HepG2 (cell line): ENCODE results near the gene DAAM1. TPM values are rescaled to one million over a fixed set of nuclear protein-coding genes. Genes with fewer than 3 reads are reported as not detected.

Source experiments
- CCDC6 ChIP-seq: sonication (generic); formaldehyde crosslinking; IDR thresholded peaks from 2 replicates; pipeline ENCODE4 v1.8.1; 2022; ENCODE audit warnings: mild to moderate bottlenecking, missing genetic modification reagents, moderate library complexity
- CEBPG ChIP-seq: IDR thresholded peaks from 2 replicates; pipeline ENCODE4 v1.6.1; 2016
- EP300 ChIP-seq, 3 experiments: sonication (generic) in 1 of 3; formaldehyde crosslinking in 1 of 3; IDR thresholded peaks; 2 replicates each; pipeline versions ENCODE4 v1.5.1 to v1.6.1; 2011 to 2020; ENCODE audit warnings: low read depth in 2 of 3, low read length in 2 of 3, borderline replicate concordance in 1 of 3, improper control_type of control experiment in 1 of 3, mild to moderate bottlenecking in 1 of 3, missing genetic modification reagents in 1 of 3, moderate library complexity in 1 of 3
- ERF ChIP-seq: IDR thresholded peaks from 2 replicates; pipeline ENCODE4 v1.6.1; 2018; ENCODE audit warnings: missing biosample characterization, missing genetic modification reagents
- ESRRA ChIP-seq: sonication (generic); formaldehyde crosslinking; IDR thresholded peaks from 2 replicates; pipeline ENCODE4 v1.5.1; 2020; ENCODE audit warnings: mild to moderate bottlenecking, low read depth, missing genetic modification reagents
- FOXA1 ChIP-seq, 2 experiments: fragments of 450-650 bp in 1 of 2; sonication (generic) in 1 of 2; formaldehyde crosslinking in 1 of 2; IDR thresholded peaks; 2 replicates each; pipeline versions ENCODE4 v1.4.0 to v1.6.1; 2016 to 2020; ENCODE audit warnings: missing genetic modification reagents in 1 of 2
- GLI4 ChIP-seq: sonication (generic); formaldehyde crosslinking; IDR thresholded peaks from 2 replicates; pipeline ENCODE4 v1.5.1; 2020; ENCODE audit warnings: missing genetic modification reagents, mild to moderate bottlenecking, moderate library complexity, borderline replicate concordance
- GTF2F1 ChIP-seq: fragments of 150-350 bp; IDR thresholded peaks from 2 replicates; pipeline ENCODE4 v1.6.1; 2014; ENCODE audit warnings: low read length
- MAFG ChIP-seq: sonication (generic); formaldehyde crosslinking; IDR thresholded peaks from 2 replicates; pipeline ENCODE4 v1.5.1; 2020; ENCODE audit warnings: mild to moderate bottlenecking, missing genetic modification reagents
- MED8 ChIP-seq: sonication (generic); formaldehyde crosslinking; IDR thresholded peaks from 2 replicates; pipeline ENCODE4 v1.8.1; 2023; ENCODE audit warnings: mild to moderate bottlenecking, missing genetic modification reagents; ENCODE audit not compliant: insufficient replicate concordance
- MEIS1 ChIP-seq: sonication (generic); formaldehyde crosslinking; IDR thresholded peaks from 2 replicates; pipeline ENCODE4 v1.9.0; 2021; ENCODE audit warnings: mild to moderate bottlenecking, missing genetic modification reagents, moderate library complexity, borderline replicate concordance
- PCBP2 ChIP-seq: fragments of 200-400 bp; formaldehyde crosslinking; optimal IDR thresholded peaks from 2 replicates; pipeline ENCODE3; 2018; ENCODE audit warnings: low read length, low read depth; ENCODE audit not compliant: poor library complexity, severe bottlenecking
- SOX5 ChIP-seq: IDR thresholded peaks from 2 replicates; pipeline ENCODE4 v1.6.1; 2016; ENCODE audit warnings: borderline replicate concordance
- ZFP1 ChIP-seq: IDR thresholded peaks from 2 replicates; pipeline ENCODE4 v1.6.1; 2016
- ZNF124 ChIP-seq: sonication (generic); formaldehyde crosslinking; IDR thresholded peaks from 2 replicates; pipeline ENCODE4 v1.4.0; 2020; ENCODE audit warnings: missing genetic modification reagents
- ZNF136 ChIP-seq: sonication (generic); formaldehyde crosslinking; IDR thresholded peaks from 2 replicates; pipeline ENCODE4 v1.8.1; 2022; ENCODE audit warnings: low read depth, mild to moderate bottlenecking, moderate library complexity, missing genetic modification reagents
- ZNF138 ChIP-seq: sonication (generic); formaldehyde crosslinking; IDR thresholded peaks from 2 replicates; pipeline ENCODE4 v1.5.0; 2020; ENCODE audit warnings: mild to moderate bottlenecking, low read depth, missing genetic modification reagents
- ZNF207 ChIP-seq: fragments of 450-650 bp; IDR thresholded peaks from 2 replicates; pipeline ENCODE4 v1.6.1; 2016; ENCODE audit warnings: antibody characterized with exemption, borderline replicate concordance
- ZNF225 ChIP-seq: sonication (generic); formaldehyde crosslinking; IDR thresholded peaks from 2 replicates; pipeline ENCODE4 v1.4.0; 2020; ENCODE audit warnings: mild to moderate bottlenecking, missing genetic modification reagents
- ZNF235 ChIP-seq: sonication (generic); formaldehyde crosslinking; IDR thresholded peaks from 2 replicates; pipeline ENCODE4 v1.8.1; 2023; ENCODE audit warnings: mild to moderate bottlenecking, missing genetic modification reagents, borderline replicate concordance
- ZNF335 ChIP-seq: sonication (generic); formaldehyde crosslinking; IDR thresholded peaks from 2 replicates; pipeline ENCODE4 v1.4.0; 2020; ENCODE audit warnings: missing genetic modification reagents
- ZNF33B ChIP-seq: sonication (generic); formaldehyde crosslinking; IDR thresholded peaks from 2 replicates; pipeline ENCODE4 v1.5.1; 2020; ENCODE audit warnings: mild to moderate bottlenecking, missing genetic modification reagents
- ZNF746 ChIP-seq: sonication (generic); formaldehyde crosslinking; IDR thresholded peaks from 2 replicates; pipeline ENCODE4 v1.8.0; 2022; ENCODE audit warnings: mild to moderate bottlenecking, missing genetic modification reagents
- ZNF747 ChIP-seq: sonication (generic); formaldehyde crosslinking; IDR thresholded peaks from 2 replicates; pipeline ENCODE4 v1.8.1; 2023; ENCODE audit warnings: missing genetic modification reagents, mild to moderate bottlenecking, borderline replicate concordance
- ZNF781 ChIP-seq: sonication (generic); formaldehyde crosslinking; IDR thresholded peaks from 2 replicates; pipeline ENCODE4 v1.5.1; 2020; ENCODE audit warnings: borderline replicate concordance, mild to moderate bottlenecking, missing genetic modification reagents; ENCODE audit errors: not compliant biosample characterization
- ZNF891 ChIP-seq: sonication (generic); formaldehyde crosslinking; IDR thresholded peaks from 2 replicates; pipeline ENCODE4 v1.5.0; 2020; ENCODE audit warnings: mild to moderate bottlenecking, missing genetic modification reagents
- polyA plus RNA-seq, 8 experiments: library from polyadenylated mRNA; depleted of rRNA in 3 of 8; stranded (reverse) in 7 of 8; unstranded in 1 of 8; fragments of >200 nt; fragmentation: Illumina TruSeq in 4 of 8; extraction: Trizol in 4 of 8; gene quantifications; 2 replicates each; pipeline versions ENCODE4 v1.2.1 to v1.2.3, GENCODE V29; 2011 to 2016; ENCODE audit warnings: low read depth in 4 of 8, missing spikeins in 1 of 8, mixed read lengths in 1 of 8; ENCODE audit not compliant: insufficient read depth in 1 of 8
- total RNA-seq, 5 experiments: library from RNA; depleted of rRNA; stranded (reverse); fragments of >200 nt; fragmentation: Illumina TruSeq; extraction: Trizol; gene quantifications; 2 replicates each; pipeline ENCODE4 v1.2.3, GENCODE V29; 2016; ENCODE audit warnings: low read depth in 1 of 5
- TF ChIP-seq, protein P1 (sequence below): sonication (generic); formaldehyde crosslinking; IDR thresholded peaks from 2 replicates; pipeline ENCODE4 v1.4.0; 2020; ENCODE audit warnings: missing genetic modification reagents
- TF ChIP-seq, protein P2 (sequence below): IDR thresholded peaks from 2 replicates; pipeline ENCODE4 v1.6.1; 2016; ENCODE audit warnings: missing biosample characterization, missing genetic modification reagents, low read depth

The DAAM1 gene
- total and polyA plus RNA-seq, 2 of the 13 experiments (the other 11 are each of a cell fraction or from before 2014, with no cell fraction given) = 10.9 to 24.5 TPM

DNA sequence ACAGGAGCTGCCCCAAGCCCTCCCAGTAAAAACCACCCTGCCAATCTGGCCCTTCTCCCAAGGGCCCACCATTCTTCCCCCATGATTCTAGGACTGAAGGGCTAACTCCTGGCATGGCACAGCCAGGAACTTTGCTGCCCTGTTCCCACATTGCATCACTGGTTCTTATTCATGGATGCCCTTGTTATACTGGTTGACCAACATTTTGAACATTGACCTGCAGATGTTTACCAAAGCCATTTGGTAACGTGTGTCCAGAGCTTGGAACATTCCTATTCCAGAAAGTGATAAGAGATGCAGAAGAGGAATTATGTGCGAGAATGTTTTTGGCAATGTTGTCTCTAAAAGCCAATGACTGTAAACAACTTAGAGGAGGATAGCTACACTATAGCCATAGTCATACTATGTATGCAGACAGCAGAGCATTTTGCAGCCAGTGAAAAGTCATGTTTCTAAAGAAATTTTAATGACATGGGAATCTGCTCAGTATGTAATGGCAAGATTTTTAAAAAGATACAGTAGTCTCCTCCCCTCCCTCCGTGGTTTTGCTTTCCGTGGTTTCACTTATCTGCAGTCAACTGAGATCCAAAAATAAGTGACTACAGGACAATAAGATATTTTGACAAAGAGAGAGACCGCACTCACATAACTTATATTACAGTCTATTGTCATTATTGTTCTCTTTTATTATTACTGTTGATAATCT, 108.8 kb downstream of the DAAM1 start (continued):
- no peak for TF ChIP-seq MEIS1
- TF ChIP-seq CCDC6 (CRISPR knock-in tag) = no peak
- TF ChIP-seq EP300 (IDR thresholded peaks at IDR 0.05; ENCODE audit: low read depth in 2 of 2, low read length in 2 of 2) = peak; percentile 61 to 89; a peak in 3 of 4 replicates
- peak; percentile 84 for TF ChIP-seq EP300 (CRISPR knock-in tag; IDR thresholded peaks at IDR 0.05; ENCODE audit: borderline replicate concordance)
- no peak for TF ChIP-seq ZNF225
- TF ChIP-seq CEBPG (CRISPR knock-in tag) = peak; percentile 97
- no peak for TF ChIP-seq GTF2F1
- TF ChIP-seq ERF (CRISPR knock-in tag) = 0 out of 2 replicates have a peak, but pooled peaks have one; percentile 18
- TF ChIP-seq, protein P1, sequence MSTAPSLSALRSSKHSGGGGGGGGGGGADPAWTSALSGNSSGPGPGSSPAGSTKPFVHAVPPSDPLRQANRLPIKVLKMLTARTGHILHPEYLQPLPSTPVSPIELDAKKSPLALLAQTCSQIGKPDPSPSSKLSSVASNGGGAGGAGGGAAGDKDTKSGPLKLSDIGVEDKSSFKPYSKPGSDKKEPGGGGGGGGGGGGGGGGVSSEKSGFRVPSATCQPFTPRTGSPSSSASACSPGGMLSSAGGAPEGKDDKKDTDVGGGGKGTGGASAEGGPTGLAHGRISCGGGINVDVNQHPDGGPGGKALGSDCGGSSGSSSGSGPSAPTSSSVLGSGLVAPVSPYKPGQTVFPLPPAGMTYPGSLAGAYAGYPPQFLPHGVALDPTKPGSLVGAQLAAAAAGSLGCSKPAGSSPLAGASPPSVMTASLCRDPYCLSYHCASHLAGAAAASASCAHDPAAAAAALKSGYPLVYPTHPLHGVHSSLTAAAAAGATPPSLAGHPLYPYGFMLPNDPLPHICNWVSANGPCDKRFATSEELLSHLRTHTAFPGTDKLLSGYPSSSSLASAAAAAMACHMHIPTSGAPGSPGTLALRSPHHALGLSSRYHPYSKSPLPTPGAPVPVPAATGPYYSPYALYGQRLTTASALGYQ (CRISPR knock-in tag) = no peak
- TF ChIP-seq, protein P2, sequence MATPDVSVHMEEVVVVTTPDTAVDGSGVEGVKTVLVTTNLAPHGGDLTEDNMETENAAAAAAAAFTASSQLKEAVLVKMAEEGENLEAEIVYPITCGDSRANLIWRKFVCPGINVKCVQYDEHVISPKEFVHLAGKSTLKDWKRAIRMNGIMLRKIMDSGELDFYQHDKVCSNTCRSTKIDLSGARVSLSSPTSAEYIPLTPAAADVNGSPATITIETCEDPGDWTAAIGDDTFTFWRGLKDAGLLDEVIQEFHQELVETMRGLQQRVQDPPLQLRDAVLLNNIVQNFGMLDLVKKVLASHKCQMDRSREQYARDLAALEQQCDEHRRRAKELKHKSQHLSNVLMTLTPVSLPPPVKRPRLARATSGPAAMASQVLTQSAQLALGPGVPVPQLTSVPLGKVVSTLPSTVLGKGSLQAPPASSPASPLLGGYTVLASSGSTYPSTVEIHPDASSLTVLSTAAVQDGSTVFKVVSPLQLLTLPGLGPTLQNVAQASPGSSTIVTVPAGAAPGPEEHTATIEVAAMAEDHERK = no peak
- no peak for TF ChIP-seq PCBP2
- no peak for TF ChIP-seq MAFG (CRISPR knock-in tag)
- TF ChIP-seq ZNF746 (CRISPR knock-in tag) = no peak
- TF ChIP-seq ZNF136 = no peak
- no peak for TF ChIP-seq ZNF124 (CRISPR knock-in tag)
- TF ChIP-seq ESRRA (CRISPR knock-in tag) = no peak
- no peak for TF ChIP-seq ZNF235
- TF ChIP-seq ZFP1 (CRISPR knock-in tag) = no peak
- no peak for TF ChIP-seq ZNF138
- no peak for TF ChIP-seq MED8 (CRISPR knock-in tag)
- TF ChIP-seq ZNF207 = no peak
- TF ChIP-seq ZNF781 (CRISPR knock-in tag) = no peak
- peak; percentile 78 for TF ChIP-seq SOX5 (CRISPR knock-in tag)
- no peak for TF ChIP-seq GLI4 (CRISPR knock-in tag)
- TF ChIP-seq FOXA1 (IDR thresholded peaks at IDR 0.05) = peak; percentile 74
- TF ChIP-seq FOXA1 (CRISPR knock-in tag; IDR thresholded peaks at IDR 0.05) = peak; percentile 98
- no peak for TF ChIP-seq ZNF33B (CRISPR knock-in tag)
- TF ChIP-seq ZNF747 (CRISPR knock-in tag) = no peak
- TF ChIP-seq ZNF891 = no peak
- TF ChIP-seq ZNF335 (CRISPR knock-in tag) = no peak
